Colonic mucosa (tissue), 4 donors: ENCODE data around the gene STX5. TPM values are rescaled to one million over a fixed set of nuclear protein-coding genes. Genes with fewer than 3 reads are reported as not detected.

Source experiments
- DNase-seq: peaks from one replicate; pipeline ENCODE4 v3.0.0-alpha.2; 2020
- H3K27ac ChIP-seq: fragments of 200-600 bp; one replicate; pipeline ENCODE4 v1.8.0; 2021
- H3K27me3 ChIP-seq: fragments of 200-600 bp; one replicate; pipeline ENCODE4 v1.8.0; 2021
- H3K36me3 ChIP-seq: fragments of 200-600 bp; one replicate; pipeline ENCODE4 v1.8.0; 2021
- H3K4me1 ChIP-seq: fragments of 200-600 bp; one replicate; pipeline ENCODE4 v1.8.0; 2021; ENCODE audit warnings: mild to moderate bottlenecking
- H3K4me3 ChIP-seq: fragments of 200-600 bp; one replicate; pipeline ENCODE4 v1.8.0; 2021
- H3K9ac ChIP-seq, 2 donors: one replicate each; pipeline ENCODE4 v1.7.0; 2013; ENCODE audit warnings: control low read depth in 2 of 2, low read depth in 2 of 2, low read length in 2 of 2
- H3K9me3 ChIP-seq: fragments of 200-600 bp; one replicate; pipeline ENCODE4 v1.8.0; 2021
- CTCF ChIP-seq: fragments of 200-600 bp; IDR thresholded peaks from one replicate; pipeline ENCODE4 v1.8.0; 2022; ENCODE audit warnings: antibody characterized with exemption, mild to moderate bottlenecking
- intact Hi-C: fragments of 100-400 bp; cut with DNase I; formaldehyde crosslinking; loops from one replicate; pipeline ENCODE4 v1.14.1; 2022
- total RNA-seq, 2 donors: library from RNA; stranded (reverse); fragmentation: NEBNext Ultra II Directional in 1 of 2; extraction: Animal tissue kit (Norgen Biotek cat#: 25700) in 1 of 2; gene quantifications; one replicate each; pipeline ENCODE4 v1.2.1, GENCODE V29; 2021
- donor health status: healthy.
- donor health status: DM: no; HTN: no; CAD: no.
- donor health status: DM: no; HTN: no; CAD: no.

The STX5 gene
- total RNA-seq, 2 donors from 2014 or later: 38.0 to 43.3 TPM

GRCh38 chr11:62852523-62853188, 20.8 kb upstream of the STX5 start:
- Histone ChIP-seq H3K36me3 (peaks cover 6% of the 10 kb centered on the region), H3K4me3 (no peak overlapping the region), H3K27me3 (no peaks in the 10 kb centered on the region), H3K27ac (no peak overlapping the region), H3K9me3 (no peaks in the 10 kb centered on the region), H3K9ac (peak overlapping the region in 1 of 2 donors; percentile 44), H3K4me1 (peaks cover 10% of the 10 kb centered on the region)
- no peak for TF ChIP-seq CTCF
- no peak for DNase-seq
- intact Hi-C loops: no loop called here

GRCh38 chr11:62851807-62852522, 20.1 kb upstream of the STX5 start:
- Histone ChIP-seq H3K4me3 (no peak overlapping the region), H3K27me3 (no peaks in the 10 kb centered on the region), H3K4me1 (peaks cover 10% of the 10 kb centered on the region), H3K27ac (no peak overlapping the region), H3K9me3 (no peaks in the 10 kb centered on the region), H3K9ac (peak overlapping the region in 1 of 2 donors; percentile 10), H3K36me3 (peaks cover 6% of the 10 kb centered on the region)
- DNase-seq: no peak
- TF ChIP-seq CTCF: no peak
- intact Hi-C loops: no loop called here

GRCh38 chr11:62850911-62851806, 19.3 kb upstream of the STX5 start:
- Histone ChIP-seq H3K27me3 (no peaks in the 10 kb centered on the region), H3K27ac (no peak overlapping the region), H3K9me3 (no peaks in the 10 kb centered on the region), H3K4me1 (peaks cover 10% of the 10 kb centered on the region), H3K36me3 (peaks cover 6% of the 10 kb centered on the region), H3K4me3 (no peak overlapping the region), H3K9ac (no peak overlapping the region)
- intact Hi-C loops: no loop called here
- DNase-seq: no peak
- no peak for TF ChIP-seq CTCF

- Histone ChIP-seq H3K4me1 (no peaks in the 10 kb centered on the region), H3K9me3 (no peaks in the 10 kb centered on the region), H3K4me3 (no peak overlapping the region), H3K27me3 (no peaks in the 10 kb centered on the region), H3K9ac (no peak overlapping the region), H3K27ac (no peak overlapping the region), H3K36me3 (peaks cover 6% of the 10 kb centered on the region)
- no peak for DNase-seq
- TF ChIP-seq CTCF: no peak
- intact Hi-C loops: no loop called here
These were observed 16.0 kb upstream of the STX5 start for GRCh38 chr11:62847767-62848314.

GRCh38 chr11:62846177-62846576, 14.3 kb upstream of the STX5 start:
- no peaks in the 10 kb centered on the region for H3K9me3 ChIP-seq
- H3K27ac ChIP-seq: no peak overlapping the region
- no peak for DNase-seq
- no peaks in the 10 kb centered on the region for H3K27me3 ChIP-seq
- H3K4me3 ChIP-seq: no peak overlapping the region
- TF ChIP-seq CTCF: no peak
- no peaks in the 10 kb centered on the region for H3K4me1 ChIP-seq
- H3K36me3 ChIP-seq: no peaks in the 10 kb centered on the region
- no peak overlapping the region for H3K9ac ChIP-seq
- intact Hi-C loops: no loop called here
